ENCODE results near the gene PHOSPHO1.

- TF ChIP-seq CTCF (conservative IDR thresholded peaks at IDR 0.05): no peak
- TF ChIP-seq ZFX (IDR thresholded peaks at IDR 0.05): no peak
Measured at GRCh38 chr17:49180998-49181635, 49.5 kb downstream of the PHOSPHO1 start.

All from C4-2B (cell line).